ENCODE measurements around the gene ZNG1F. TPM values are rescaled to one million over a fixed set of nuclear protein-coding genes. Genes with fewer than 3 reads are reported as not detected.
"Not testable (repeated sequence)": the region's sequence is repeated elsewhere in the genome, so short reads cannot be mapped to it uniquely, and the experiment has no call there.

The ZNG1F gene
- 10 to 100 TPM in 2 of 4 donors, 1 to 10 TPM in 2; 3.6 to 16.5 (median 10.7) TPM for total RNA-seq

DNA sequence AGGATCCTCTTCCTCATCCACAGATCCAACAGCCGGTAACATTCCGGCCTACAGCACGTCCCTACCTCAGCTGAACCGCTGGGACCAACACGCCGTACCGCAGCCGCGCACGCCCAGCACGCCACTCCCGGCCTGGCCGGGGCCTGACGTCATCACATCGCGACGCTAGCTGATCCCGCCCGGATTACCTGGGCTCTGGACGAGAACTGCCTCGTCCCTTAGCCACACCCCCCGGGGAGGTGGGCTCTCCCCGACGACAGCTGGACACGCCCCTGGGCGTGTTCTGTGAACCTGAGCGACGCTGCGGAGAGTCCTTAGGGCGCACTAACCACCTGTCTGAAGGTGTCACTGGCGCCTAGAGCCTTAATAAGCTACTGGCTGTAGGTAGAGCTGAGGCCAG is at the start of gene ZNG1F:
Gene ZNG1F, minus strand, starts transcription at position 101 of the 400 bp plus-strand sequence. Its CDS starts 59 bp downstream, at position 42.
- WGBS, 2 donors, result no CpG with 5 or more reads among the region's 31 CpGs
- H3K4me1 ChIP-seq; intact Hi-C loops (cut with DNase I); H3K36me3 ChIP-seq; DNase-seq; H3K27ac ChIP-seq; H3K4me3 ChIP-seq; H3K9me3 ChIP-seq; H3K27me3 ChIP-seq: not testable (repeated sequence)

DNA sequence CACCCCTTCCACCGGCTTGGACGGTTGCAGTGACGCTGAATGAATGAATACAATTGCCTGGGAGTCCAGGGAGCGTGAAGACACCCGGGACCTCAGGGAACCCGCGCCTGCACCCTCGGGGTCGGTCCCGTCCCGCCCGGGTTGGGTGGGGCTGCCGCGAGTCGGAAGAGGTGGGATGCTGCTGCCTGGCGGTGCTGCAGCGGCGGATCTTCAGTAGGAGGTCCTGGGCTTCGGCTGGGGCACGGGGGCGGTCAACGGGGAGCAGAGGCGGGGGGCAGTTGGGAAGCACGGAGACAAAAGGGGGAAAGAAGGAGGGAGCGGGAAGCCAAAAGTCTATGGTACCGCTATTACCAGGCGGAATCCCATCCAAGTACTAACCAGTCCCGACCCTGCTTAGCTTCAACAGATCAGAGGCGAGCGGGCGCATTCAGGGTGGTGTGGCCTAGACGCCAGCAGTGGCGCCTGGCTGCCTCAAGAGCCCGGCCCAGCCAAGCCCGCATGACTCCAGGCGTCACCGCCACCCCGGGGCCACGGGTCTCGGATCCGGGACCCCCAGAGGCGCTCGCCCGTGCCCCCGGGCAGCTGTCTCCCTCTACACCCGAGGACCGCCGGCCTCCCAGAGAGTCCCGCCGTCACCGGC is 48.1 kb upstream of the ZNG1F start:
- H3K27ac ChIP-seq; DNase-seq; H3K36me3 ChIP-seq; H3K27me3 ChIP-seq; H3K4me1 ChIP-seq; intact Hi-C loops (cut with DNase I): not testable (repeated sequence)
- peak overlapping the region in 3 of 4 donors; percentile 19 to 30 (median 23) for H3K4me3 ChIP-seq
- 58 to 84% methylated on average over 17 to 23 of the region's 51 CpGs for WGBS, 2 donors
- peaks cover 0 to 28% (median 6%) of the 10 kb centered on the region in 3 donors for H3K9me3 ChIP-seq

GRCh38 chr9:41236486-41237109 is 47.5 kb upstream of the ZNG1F start:
- WGBS, 2 donors, result 86% methylated on average over 9 to 21 of the region's 23 CpGs
- intact Hi-C loops (cut with DNase I); DNase-seq; H3K36me3 ChIP-seq; H3K27me3 ChIP-seq; H3K27ac ChIP-seq; H3K4me1 ChIP-seq; H3K4me3 ChIP-seq: not testable (repeated sequence)
- H3K9me3 ChIP-seq, result peaks cover 0 to 30% (median 6%) of the 10 kb centered on the region in 3 donors

DNA sequence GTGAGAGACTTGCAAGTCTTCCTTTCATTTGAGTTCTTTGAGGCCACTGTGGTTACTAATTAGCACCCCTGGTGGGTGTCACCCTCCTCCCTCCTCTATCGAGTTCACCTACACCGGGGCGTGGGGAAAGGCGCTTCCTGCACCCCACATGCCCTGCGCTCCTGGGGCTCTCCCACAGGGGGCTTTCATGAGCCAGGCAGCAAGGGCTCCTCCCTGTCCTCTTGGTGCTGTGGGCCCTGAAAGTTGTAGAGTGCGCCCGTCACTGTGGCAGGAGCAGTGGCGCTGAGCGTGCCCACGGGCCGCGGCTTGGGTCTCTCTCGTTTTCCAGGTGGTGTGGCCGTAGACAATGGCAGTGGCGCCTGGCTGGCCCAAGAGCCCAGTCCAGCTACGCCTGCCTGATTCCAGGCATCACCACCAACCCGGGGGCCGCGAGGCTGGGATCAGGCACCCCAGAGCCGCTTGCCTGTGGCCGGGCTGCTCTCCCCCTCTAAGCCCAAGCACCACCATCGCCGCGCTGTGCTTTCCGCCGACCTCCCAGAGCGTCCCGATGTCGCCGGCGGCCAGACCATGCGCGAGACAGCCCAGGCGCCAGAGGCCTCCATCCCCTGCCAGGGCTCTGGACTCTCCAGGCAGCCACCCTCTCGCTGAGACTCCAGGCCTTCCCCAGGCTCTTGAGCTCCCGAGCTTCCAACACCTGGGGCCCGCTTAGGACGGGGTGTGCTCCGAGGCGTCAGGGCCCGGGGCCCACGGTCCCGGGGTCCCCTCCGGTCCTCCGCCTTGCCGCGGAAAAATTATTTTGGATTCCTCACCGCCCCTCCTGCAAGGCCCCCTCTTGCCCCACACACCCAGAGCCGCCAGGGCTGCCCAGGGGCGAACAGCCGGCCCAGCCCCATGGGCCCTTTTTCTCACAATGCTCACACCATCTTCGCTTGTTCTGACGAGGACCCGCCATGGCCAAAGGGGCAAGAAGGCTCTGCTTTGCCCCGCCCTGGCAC is 46.0 kb upstream of the ZNG1F start:
- DNase-seq; H3K36me3 ChIP-seq; intact Hi-C loops (cut with DNase I); H3K4me1 ChIP-seq; H3K27me3 ChIP-seq: not testable (repeated sequence)
- WGBS, 2 donors, result 11 to 39% methylated on average over 5 of the region's 55 CpGs
- peaks cover 0 to 30% (median 6%) of the 10 kb centered on the region in 3 donors for H3K9me3 ChIP-seq
- H3K27ac ChIP-seq, result peak overlapping the region in 2 of 4 donors; percentile 19 to 44
- H3K4me3 ChIP-seq, result peak overlapping the region in 3 of 4 donors; percentile 32 to 54 (median 34)

GRCh38 chr9:41234221-41234620 is 45.1 kb upstream of the ZNG1F start:
- H3K27me3 ChIP-seq; H3K4me3 ChIP-seq; DNase-seq; H3K27ac ChIP-seq; intact Hi-C loops (cut with DNase I); H3K4me1 ChIP-seq; H3K36me3 ChIP-seq: not testable (repeated sequence)
- H3K9me3 ChIP-seq, result peaks cover 0 to 33% (median 6%) of the 10 kb centered on the region in 3 donors
- WGBS, 2 donors, result 38 to 49% methylated on average over 3 of the region's 3 CpGs

- 80 to 83% methylated on average over 10 of the region's 10 CpGs for WGBS, 2 donors
- intact Hi-C loops (cut with DNase I); H3K27ac ChIP-seq; H3K4me1 ChIP-seq; H3K27me3 ChIP-seq; H3K4me3 ChIP-seq; DNase-seq; H3K36me3 ChIP-seq: not testable (repeated sequence)
- peaks cover 0 to 31% (median 6%) of the 10 kb centered on the region in 3 donors for H3K9me3 ChIP-seq
Observed at GRCh38 chr9:41232326-41232725, 43.2 kb upstream of the ZNG1F start.

DNA sequence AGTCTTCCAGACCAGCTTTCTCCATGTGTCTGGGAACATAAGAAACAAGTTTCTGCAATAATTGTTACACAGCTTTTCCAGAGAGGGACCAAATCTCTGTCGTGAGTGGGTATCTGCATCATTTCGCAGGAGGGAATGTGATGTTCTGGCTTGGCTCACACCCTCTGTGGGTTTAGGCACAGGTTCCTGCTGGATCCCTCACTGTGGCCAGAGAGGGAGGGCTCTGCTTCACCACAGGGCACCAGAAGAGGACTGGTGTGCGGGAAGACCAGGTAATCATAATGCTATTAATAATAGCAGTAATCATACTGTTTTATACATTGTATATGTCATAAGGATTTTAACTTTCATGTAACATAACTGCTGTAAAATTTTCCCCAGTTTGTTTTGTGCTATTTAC is 41.3 kb upstream of the ZNG1F start:
- 55 to 60% methylated on average over 3 of the region's 3 CpGs for WGBS, 2 donors
- H3K4me1 ChIP-seq; H3K27me3 ChIP-seq; H3K27ac ChIP-seq; H3K36me3 ChIP-seq; H3K4me3 ChIP-seq; DNase-seq; intact Hi-C loops (cut with DNase I): not testable (repeated sequence)
- peaks cover 0 to 18% (median 6%) of the 10 kb centered on the region in 3 donors for H3K9me3 ChIP-seq

DNA sequence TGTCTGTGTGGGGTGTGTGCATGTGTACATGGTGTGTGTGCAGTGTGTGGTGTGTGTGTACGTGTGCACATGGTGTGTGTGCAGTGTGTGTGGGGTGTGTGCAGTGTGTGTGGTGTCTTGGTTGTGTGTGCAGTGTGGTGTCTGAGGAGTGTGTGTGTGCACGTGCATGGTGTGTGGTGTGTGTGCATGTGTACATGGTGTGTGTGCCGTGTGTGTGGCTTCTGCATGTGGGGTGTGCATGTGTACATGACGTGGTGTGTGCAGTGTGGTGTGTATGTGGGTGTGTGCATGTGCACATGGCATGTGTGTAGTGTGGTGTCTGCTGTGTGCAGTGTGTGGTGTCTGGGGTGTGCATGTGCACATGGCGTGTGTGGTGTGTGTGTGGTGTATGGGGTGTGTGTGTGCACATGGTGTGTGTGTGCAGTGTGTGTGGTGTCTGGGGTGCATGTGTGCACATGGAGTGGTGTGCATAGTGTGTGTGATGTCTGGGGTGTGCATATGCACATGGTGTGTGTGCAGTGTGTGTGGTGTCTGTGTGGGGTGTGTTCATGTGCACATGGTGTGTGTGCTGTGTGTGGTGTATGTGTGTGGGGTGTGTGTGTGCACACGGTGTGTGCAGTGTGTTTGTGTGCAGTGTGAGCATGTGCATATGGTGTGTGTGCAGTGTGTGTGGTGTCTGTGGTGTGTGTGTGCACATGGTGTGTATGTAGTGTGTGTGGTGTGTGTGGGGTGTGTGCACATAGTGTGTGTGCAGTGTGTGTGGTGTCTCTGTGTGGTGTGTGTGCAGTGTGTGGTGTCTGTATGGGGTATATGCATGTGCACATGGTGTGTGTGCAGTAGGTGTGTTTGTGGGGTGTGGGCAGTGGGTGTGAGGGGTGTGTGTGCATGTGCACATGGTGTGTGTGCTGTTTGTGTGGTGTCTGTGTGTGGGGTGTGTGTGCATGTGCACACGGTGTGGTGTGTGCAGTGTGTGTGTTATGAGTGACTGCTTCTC is 40.6 kb upstream of the ZNG1F start:
- intact Hi-C loops (cut with DNase I), result no loop called here
- no peak overlapping the region for H3K27ac ChIP-seq
- H3K27me3 ChIP-seq, result no peaks in the 10 kb centered on the region
- TF ChIP-seq CTCF (IDR thresholded peaks at IDR 0.05) (no peak), POLR2A (IDR thresholded peaks at IDR 0.05) (no peak)
- H3K36me3 ChIP-seq, result peaks cover 0 to 6% (median 0%) of the 10 kb centered on the region in 3 donors
- H3K9me3 ChIP-seq, result peaks cover 0 to 12% (median 2%) of the 10 kb centered on the region in 3 donors
- H3K4me3 ChIP-seq, result no peak overlapping the region
- DNase-seq, result no peak
- 54 to 55% methylated on average over 7 of the region's 7 CpGs for WGBS, 2 donors
- no peaks in the 10 kb centered on the region for H3K4me1 ChIP-seq

- 71% methylated on average over 1 of the region's 4 CpGs; no CpG with 5 or more reads in 1 of the 2 donors for WGBS, 2 donors
- H3K36me3 ChIP-seq; intact Hi-C loops (cut with DNase I); H3K9me3 ChIP-seq; DNase-seq; H3K4me1 ChIP-seq; H3K27me3 ChIP-seq; H3K27ac ChIP-seq; H3K4me3 ChIP-seq: not testable (repeated sequence)
Observed at GRCh38 chr9:41219831-41220230, 30.7 kb upstream of the ZNG1F start.

DNA sequence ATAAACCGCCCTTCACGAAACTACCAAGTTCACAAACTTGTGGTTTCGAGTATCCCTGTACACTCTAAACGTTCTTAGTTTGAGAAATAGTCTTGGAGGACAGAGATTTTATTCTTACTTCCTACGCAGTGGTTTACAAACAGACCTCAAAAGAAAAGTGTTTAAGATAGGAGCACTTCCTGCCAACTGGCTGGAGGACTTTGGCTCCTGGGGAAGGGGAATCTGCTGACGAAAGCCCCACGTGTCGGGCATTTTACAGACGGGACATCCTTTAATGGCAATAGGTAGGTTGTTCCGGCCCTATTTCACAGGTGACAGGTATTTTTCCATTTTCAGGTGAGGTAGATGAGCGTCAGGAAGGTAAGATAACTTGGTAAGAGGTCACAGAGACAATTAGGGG is 678 bp downstream of the ZNG1F start:
- intact Hi-C loops (cut with DNase I), result not testable (repeated sequence)

More for the DNA sequence above, 678 bp downstream of the ZNG1F start:
- H3K27ac ChIP-seq, H3K27me3 ChIP-seq, H3K4me1 ChIP-seq, H3K9me3 ChIP-seq, H3K4me3 ChIP-seq, H3K36me3 ChIP-seq, DNase-seq: not testable (repeated sequence)
- WGBS, 2 donors, result no CpG with 5 or more reads among the region's 11 CpGs

Data from esophagus squamous epithelium (tissue), 5 donors.